HEK293 (cell line): ENCODE results near the gene SSBP3.
A peak's percentile ranks its signal among the peaks of the same experiment; 100 is the strongest.

Experiments used
- CTCF ChIA-PET: fragments of 350-600 bp; formaldehyde crosslinking; extraction: SDS; loops from one replicate; lab custom pipeline; 2021; ENCODE audit warnings: antibody characterized with exemption; lab: Yijun Ruan, JAX
- POLR2A ChIA-PET: fragments of 300-600 bp; formaldehyde crosslinking; extraction: SDS; loops from one replicate; lab custom pipeline; 2020; ENCODE audit warnings: antibody characterized with exemption, inconsistent platforms; lab: Yijun Ruan, JAX
- H3K27ac ChIP-seq: fragments of 200-500 bp; sonication (Bioruptor generic); 2 replicates; pipeline ENCODE4 v1.5.1; 2014; ENCODE audit warnings: low read depth, low read length, control low read depth, inconsistent platforms; ENCODE audit errors: extremely low read depth
- H3K36me3 ChIP-seq, 2 experiments: fragments of 200-500 bp in 1 of 2; sonication (Bioruptor generic) in 1 of 2; 1 replicate in 1 of 2; 2 replicates in 1 of 2; pipeline ENCODE4 v1.5.1; 2014 to 2017; ENCODE audit warnings: inconsistent platforms in 2 of 2, low read length in 2 of 2; ENCODE audit not compliant: control insufficient read depth in 2 of 2, insufficient read depth in 1 of 2
- H3K4me1 ChIP-seq: fragments of 200-500 bp; sonication (Bioruptor generic); 2 replicates; pipeline ENCODE4 v1.5.1; 2014; ENCODE audit warnings: mild to moderate bottlenecking, low read length, inconsistent platforms; ENCODE audit not compliant: control insufficient read depth, insufficient read depth
- H3K4me3 ChIP-seq: 2 replicates; pipeline ENCODE4 v1.5.1; 2011; ENCODE audit warnings: low read depth, mild to moderate bottlenecking, control low read depth, low read length, moderate library complexity
- H3K9me3 ChIP-seq: fragments of 200-500 bp; sonication (Bioruptor generic); 2 replicates; pipeline ENCODE4 v1.5.1; 2014; ENCODE audit warnings: low read depth, low read length, inconsistent platforms; ENCODE audit not compliant: control insufficient read depth, insufficient read depth
- EGR2 ChIP-seq: fragments of 450-650 bp; formaldehyde crosslinking; IDR thresholded peaks from 2 replicates; pipeline ENCODE4 v1.5.1; 2016; ENCODE audit warnings: low read depth, missing biosample characterization, missing genetic modification characterization
- GLIS1 ChIP-seq: fragments of 450-650 bp; formaldehyde crosslinking; IDR thresholded peaks from 2 replicates; pipeline ENCODE4 v1.5.1; 2016; ENCODE audit warnings: missing biosample characterization, missing genetic modification characterization
- ZFHX2 ChIP-seq: fragments of 450-650 bp; formaldehyde crosslinking; conservative IDR thresholded peaks from 2 replicates; pipeline ENCODE4 v1.5.1; 2016; ENCODE audit warnings: missing biosample characterization, missing genetic modification characterization
- ZIC2 ChIP-seq: fragments of 450-650 bp; formaldehyde crosslinking; IDR thresholded peaks from 2 replicates; pipeline ENCODE4 v1.5.1; 2016; ENCODE audit warnings: missing biosample characterization, missing genetic modification characterization
- ZNF280C ChIP-seq: fragments of 450-650 bp; formaldehyde crosslinking; IDR thresholded peaks from 2 replicates; pipeline ENCODE4 v1.5.1; 2016; ENCODE audit warnings: missing biosample characterization, missing genetic modification characterization
- ZNF362 ChIP-seq: fragments of 450-650 bp; formaldehyde crosslinking; IDR thresholded peaks from 2 replicates; pipeline ENCODE4 v1.5.1; 2016; ENCODE audit warnings: missing biosample characterization, missing genetic modification characterization
- ZNF449 ChIP-seq: fragments of 450-650 bp; formaldehyde crosslinking; IDR thresholded peaks from 2 replicates; pipeline ENCODE4 v1.5.1; 2017; ENCODE audit warnings: missing biosample characterization, mild to moderate bottlenecking, missing genetic modification characterization, moderate library complexity
- ZNF513 ChIP-seq: fragments of 450-650 bp; IDR thresholded peaks from 2 replicates; pipeline ENCODE4 v1.5.1; 2018; ENCODE audit warnings: missing biosample characterization, missing genetic modification characterization
- ZNF701 ChIP-seq: fragments of 450-650 bp; formaldehyde crosslinking; IDR thresholded peaks from 2 replicates; pipeline ENCODE4 v1.5.1; 2016; ENCODE audit warnings: missing biosample characterization, missing genetic modification characterization
- ZNF76 ChIP-seq: fragments of 450-650 bp; formaldehyde crosslinking; IDR thresholded peaks from 2 replicates; pipeline ENCODE4; 2016; ENCODE audit warnings: low read depth, missing biosample characterization, missing genetic modification characterization, borderline replicate concordance
- ZSCAN4 ChIP-seq: fragments of 450-650 bp; formaldehyde crosslinking; IDR thresholded peaks from 2 replicates; pipeline ENCODE4 v1.5.1; 2017; ENCODE audit warnings: missing biosample characterization, missing genetic modification characterization

SSBP3 gene

GRCh38 chr1:54221867-54222484 is 184.2 kb downstream of the SSBP3 start:
- H3K4me3 ChIP-seq = no peak overlapping the region
- POLR2A ChIA-PET = interaction anchor here (1.3 kb wide), 1 partner anchor 22 kb away, joined by 4 read pairs; the partner anchor contains the start of genes CYB5RL and MRPL37
- H3K27ac ChIP-seq = no peak overlapping the region
- peaks cover 6 to 52% of the 10 kb centered on the region in 2 experiments; a peak in 1 of 3 replicates for H3K36me3 ChIP-seq
- TF ChIP-seq ZNF76 (no peak), ZNF701 (tag by site-specific recombination) (no peak), GLIS1 (tag by site-specific recombination) (peak; percentile 87)
- no peaks in the 10 kb centered on the region for H3K9me3 ChIP-seq
- H3K4me1 ChIP-seq = no peaks in the 10 kb centered on the region
- CTCF ChIA-PET = interaction anchor here (0.6 to 1.5 kb wide), 2 partner anchors 40 to 42 kb away, joined by 3 to 4 read pairs; no protein-coding TSS in a partner anchor

- CTCF ChIA-PET = interaction anchor here (0.6 to 1.5 kb wide), 2 partner anchors 40 to 42 kb away, joined by 3 to 4 read pairs; no protein-coding TSS in a partner anchor
- Histone ChIP-seq H3K9me3 (no peaks in the 10 kb centered on the region), H3K4me1 (no peaks in the 10 kb centered on the region), H3K27ac (no peak overlapping the region), H3K4me3 (no peak overlapping the region), H3K36me3 (peaks cover 12 to 59% of the 10 kb centered on the region in 2 experiments; a peak in 2 of 3 replicates)
- POLR2A ChIA-PET = interaction anchor here (1.3 kb wide), 1 partner anchor 21 kb away, joined by 4 read pairs; the partner anchor contains the start of genes CYB5RL and MRPL37
- no peak for TF ChIP-seq ZSCAN4 (tag by site-specific recombination)
- TF ChIP-seq ZFHX2 = peak; percentile 79
- TF ChIP-seq EGR2 (tag by site-specific recombination) = peak; percentile 57; the same call in 1 of the 2 replicates
- no peak for TF ChIP-seq ZNF449 (tag by site-specific recombination)
Observed at GRCh38 chr1:54221113-54221834, 184.9 kb downstream of the SSBP3 start.

- Histone ChIP-seq H3K27ac (no peak overlapping the region), H3K4me1 (no peaks in the 10 kb centered on the region), H3K9me3 (no peaks in the 10 kb centered on the region), H3K36me3 (peaks cover 15 to 67% of the 10 kb centered on the region in 2 experiments; a peak in 2 of 3 replicates), H3K4me3 (no peak overlapping the region)
- ChIA-PET CTCF (interaction anchor here (0.6 to 0.9 kb wide), 4 partner anchors 8 to 269 kb away, joined by 3 to 4 read pairs (median 4); no protein-coding TSS in a partner anchor), POLR2A (interaction anchor here (1.9 kb wide), 1 partner anchor 21 kb away, joined by 6 read pairs; the partner anchor contains the start of genes CYB5RL and MRPL37)
- TF ChIP-seq ZNF362 (tag by site-specific recombination) = 0 out of 2 replicates have a peak, but pooled peaks have one; percentile 37
- peak; percentile 89 for TF ChIP-seq ZIC2
- TF ChIP-seq ZNF280C (tag by site-specific recombination) = no peak
- no peak for TF ChIP-seq ZNF513
Observed at GRCh38 chr1:54220004-54220811, 186.0 kb downstream of the SSBP3 start.
